Measurements from ENCODE around the gene ZFC3H1. TPM values are rescaled to one million over a fixed set of nuclear protein-coding genes. Genes with fewer than 3 reads are reported as not detected.

ZFC3H1 gene
- total RNA-seq, 1 donor from 2014 or later = 51.7 TPM

GRCh38 chr12:71664411-71665089, 902 bp upstream of the ZFC3H1 start:
- peaks cover 62% of the 10 kb centered on the region for H3K79me2 ChIP-seq (ENCODE audit: insufficient read depth, low read length)
- H3K27ac ChIP-seq (ENCODE audit: low read depth, low read length) = peak overlapping the region; percentile 96
- Mint-ChIP-seq H3K27me3 (ENCODE audit: low read depth, unreplicated experiment) (no peaks in the 10 kb centered on the region), H3K4me3 (ENCODE audit: unreplicated experiment) (peak overlapping the region; percentile 99), H3K9me3 (ENCODE audit: unreplicated experiment) (no peaks in the 10 kb centered on the region), H3K36me3 (ENCODE audit: low read depth, unreplicated experiment) (peaks cover 4% of the 10 kb centered on the region), H3K4me1 (ENCODE audit: low read depth, unreplicated experiment) (peaks cover 4% of the 10 kb centered on the region), H3K27ac (ENCODE audit: unreplicated experiment) (peak overlapping the region; percentile 100)
- TF ChIP-seq EZH2 (IDR thresholded peaks at IDR 0.05; ENCODE audit: insufficient read depth, low read length) (no peak), CTCF (IDR thresholded peaks at IDR 0.05; ENCODE audit: insufficient read depth, low read depth, low read length) (no peak)
- H2AFZ ChIP-seq (ENCODE audit: low read depth, low read length) = peak overlapping the region; percentile 85
- H3K4me3 ChIP-seq (ENCODE audit: insufficient read depth, low read depth, low read length) = peak overlapping the region; percentile 93
- no peaks in the 10 kb centered on the region for H3K4me1 ChIP-seq (ENCODE audit: insufficient read depth, low read length)
- FAIRE-seq = no peak
- H3K9ac ChIP-seq (ENCODE audit: low read length) = peak overlapping the region; percentile 99
- peaks cover 8% of the 10 kb centered on the region for H3K36me3 ChIP-seq (ENCODE audit: insufficient read depth, low read length)
- DNase-seq (ENCODE audit: low read depth) = peak; percentile 12
- no peaks in the 10 kb centered on the region for H3K27me3 ChIP-seq (ENCODE audit: insufficient read depth, low read length)
- H4K20me1 ChIP-seq (ENCODE audit: insufficient read depth, low read length) = peaks cover 29% of the 10 kb centered on the region
- no peaks in the 10 kb centered on the region for H3K9me3 ChIP-seq (ENCODE audit: insufficient read depth, low read depth, low read length)
- peak overlapping the region; percentile 86 for H3K4me2 ChIP-seq (ENCODE audit: low read length)

- Histone ChIP-seq H3K79me2 (ENCODE audit: insufficient read depth, low read length) (peaks cover 77% of the 10 kb centered on the region), H3K9ac (ENCODE audit: low read length) (peak overlapping the region; percentile 99), H3K27me3 (ENCODE audit: insufficient read depth, low read length) (no peaks in the 10 kb centered on the region), H2AFZ (ENCODE audit: low read depth, low read length) (peak overlapping the region; percentile 70), H3K4me1 (ENCODE audit: insufficient read depth, low read length) (no peaks in the 10 kb centered on the region), H3K4me3 (ENCODE audit: insufficient read depth, low read depth, low read length) (peak overlapping the region; percentile 93), H3K36me3 (ENCODE audit: insufficient read depth, low read length) (peaks cover 23% of the 10 kb centered on the region), H3K9me3 (ENCODE audit: insufficient read depth, low read depth, low read length) (no peaks in the 10 kb centered on the region), H3K4me2 (ENCODE audit: low read length) (peak overlapping the region; percentile 86), H4K20me1 (ENCODE audit: insufficient read depth, low read length) (peaks cover 42% of the 10 kb centered on the region), H3K27ac (ENCODE audit: low read depth, low read length) (peak overlapping the region; percentile 96)
- H3K36me3 Mint-ChIP-seq (ENCODE audit: low read depth, unreplicated experiment) = peaks cover 13% of the 10 kb centered on the region
- FAIRE-seq (no peak), DNase-seq (ENCODE audit: low read depth) (peak; percentile 63)
- H3K4me1 Mint-ChIP-seq (ENCODE audit: low read depth, unreplicated experiment) = peaks cover 9% of the 10 kb centered on the region
- no peaks in the 10 kb centered on the region for H3K27me3 Mint-ChIP-seq (ENCODE audit: low read depth, unreplicated experiment)
- H3K9me3 Mint-ChIP-seq (ENCODE audit: unreplicated experiment) = no peaks in the 10 kb centered on the region
- peak overlapping the region; percentile 99 for H3K4me3 Mint-ChIP-seq (ENCODE audit: unreplicated experiment)
- peak overlapping the region; percentile 100 for H3K27ac Mint-ChIP-seq (ENCODE audit: unreplicated experiment)
- TF ChIP-seq CTCF (IDR thresholded peaks at IDR 0.05; ENCODE audit: insufficient read depth, low read depth, low read length) (no peak), EZH2 (IDR thresholded peaks at IDR 0.05; ENCODE audit: insufficient read depth, low read length) (no peak)
These were observed 643 bp downstream of the ZFC3H1 start for GRCh38 chr12:71662849-71663560.
